NCI-H2081 (cell line): ENCODE results near the gene TOMM20L.

Experiments used
- DNase-seq, 2 experiments: peaks; one replicate each; lab custom pipeline; 2025; lab: John Stamatoyannopoulos, UW

Gene TOMM20L

DNA sequence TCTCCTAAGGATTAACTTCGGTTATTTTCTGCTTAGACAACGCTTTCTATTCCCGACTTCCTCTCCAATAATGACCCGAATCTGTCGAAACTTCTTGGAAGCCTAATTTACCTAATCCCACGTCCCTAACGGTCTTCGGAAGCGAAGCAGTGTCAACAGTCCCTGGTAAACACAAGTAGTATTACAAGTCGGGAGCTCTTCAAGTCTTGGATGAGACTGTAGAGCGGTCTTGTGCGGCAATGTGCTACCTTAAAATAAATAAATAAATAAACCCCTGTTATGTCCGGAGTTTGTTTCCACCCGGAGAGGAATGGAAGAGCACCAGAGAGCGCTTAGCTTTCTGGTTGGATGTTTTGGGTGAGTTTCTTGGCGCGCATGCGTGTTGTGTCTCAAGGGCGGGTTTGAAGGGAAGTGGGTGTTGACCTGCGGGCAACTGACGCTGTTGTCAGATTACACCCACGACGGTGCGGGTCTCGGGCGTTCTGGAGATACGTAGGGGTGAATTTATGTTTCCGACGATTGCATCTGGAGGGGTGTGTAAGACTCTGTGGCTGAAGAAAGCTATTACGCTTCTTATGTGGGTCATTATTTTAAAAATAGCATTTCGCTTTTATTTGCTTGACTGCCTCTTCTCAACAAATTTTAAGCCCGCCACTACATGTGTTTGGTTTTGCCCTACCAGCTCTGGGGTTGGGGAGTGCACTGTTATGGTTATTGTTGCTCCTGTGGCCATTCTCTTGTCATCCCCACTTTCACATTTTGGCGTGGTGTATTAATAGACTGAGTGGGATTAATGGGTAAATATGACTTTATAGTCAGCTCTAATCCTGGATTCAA, 31.8 kb downstream of the TOMM20L start, which contains the start of the genes KIAA0586 and TIMM9:
Gene KIAA0586 (plus strand): TSS at position 439 of the 837 bp plus-strand sequence. CDS start 546 bp downstream, outside the sequence.
Gene TIMM9 (minus strand): TSS at position 251 of the 837 bp plus-strand sequence. CDS start 15,586 bp downstream, outside the sequence.
- peak; percentile 96 to 98 for DNase-seq

DNA sequence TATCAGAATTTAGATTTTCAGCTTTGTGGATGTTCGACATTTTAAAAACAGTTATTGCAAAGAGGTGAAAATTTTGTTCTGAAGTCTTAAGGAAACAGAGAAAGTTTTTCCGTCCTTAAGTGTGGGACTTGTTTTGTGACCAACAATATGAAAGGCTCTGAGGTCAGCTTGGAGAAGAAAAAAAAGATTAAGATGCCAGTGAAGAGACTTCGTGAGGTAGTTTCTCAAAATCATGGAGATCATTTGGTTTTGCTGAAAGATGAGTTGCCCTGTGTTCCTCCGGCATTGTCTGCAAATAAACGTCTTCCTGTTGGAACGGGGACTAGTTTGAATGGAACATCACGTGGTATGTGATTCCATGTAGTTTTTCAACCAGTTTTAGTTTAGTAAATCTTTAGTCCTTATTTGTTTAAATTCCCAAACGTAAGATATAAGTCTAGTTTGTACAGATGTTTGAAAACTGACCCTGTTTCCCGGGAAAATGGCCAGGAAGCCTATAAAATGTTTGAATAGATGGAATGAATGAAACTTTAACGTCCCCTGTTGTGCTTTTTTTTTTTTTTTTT, 32.5 kb downstream of the TOMM20L start:
- peak; percentile 51 to 59 for DNase-seq

DNA sequence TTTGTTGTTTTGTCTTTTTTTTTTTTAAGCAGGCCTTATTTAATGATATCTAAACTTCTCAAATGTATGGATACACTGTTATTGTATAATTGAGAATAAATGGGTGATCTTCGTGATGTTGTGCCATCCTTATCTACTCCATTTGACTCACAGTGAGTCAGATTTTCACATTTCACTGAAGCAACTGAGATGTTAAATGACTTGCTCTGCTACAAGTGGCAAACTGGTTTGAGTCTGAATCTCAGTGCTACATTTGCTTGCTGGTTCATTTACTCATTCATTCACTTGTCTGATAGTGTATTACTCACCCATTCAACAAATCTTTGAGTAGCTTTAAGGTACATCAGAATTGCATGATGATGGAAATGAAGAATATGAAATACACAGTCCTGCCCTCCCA, 34.4 kb downstream of the TOMM20L start:
- DNase-seq = no peak

- DNase-seq = no peak
These were observed 43.7 kb downstream of the TOMM20L start for GRCh38 chr14:58439476-58439875.

DNA sequence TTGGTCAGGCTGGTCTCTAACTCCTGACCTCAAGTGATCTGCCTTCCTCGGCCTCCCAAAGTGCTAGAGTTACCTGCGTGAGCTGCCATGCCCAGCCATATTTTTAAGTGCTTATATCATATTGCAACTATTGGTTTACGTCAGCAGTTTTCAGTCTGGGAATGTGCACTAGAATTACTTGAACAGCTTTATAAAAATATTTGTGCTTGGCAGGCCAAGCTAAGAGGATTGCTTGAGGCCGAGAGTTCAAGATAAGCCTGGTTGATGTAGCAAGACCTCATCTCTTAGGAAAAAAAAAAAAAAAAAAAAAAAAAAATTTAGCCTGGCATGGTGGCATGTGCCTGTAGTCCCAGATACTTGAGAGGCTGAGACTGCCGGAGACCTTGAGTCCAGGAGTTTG, 48.9 kb downstream of the TOMM20L start:
- DNase-seq = no peak

DNA sequence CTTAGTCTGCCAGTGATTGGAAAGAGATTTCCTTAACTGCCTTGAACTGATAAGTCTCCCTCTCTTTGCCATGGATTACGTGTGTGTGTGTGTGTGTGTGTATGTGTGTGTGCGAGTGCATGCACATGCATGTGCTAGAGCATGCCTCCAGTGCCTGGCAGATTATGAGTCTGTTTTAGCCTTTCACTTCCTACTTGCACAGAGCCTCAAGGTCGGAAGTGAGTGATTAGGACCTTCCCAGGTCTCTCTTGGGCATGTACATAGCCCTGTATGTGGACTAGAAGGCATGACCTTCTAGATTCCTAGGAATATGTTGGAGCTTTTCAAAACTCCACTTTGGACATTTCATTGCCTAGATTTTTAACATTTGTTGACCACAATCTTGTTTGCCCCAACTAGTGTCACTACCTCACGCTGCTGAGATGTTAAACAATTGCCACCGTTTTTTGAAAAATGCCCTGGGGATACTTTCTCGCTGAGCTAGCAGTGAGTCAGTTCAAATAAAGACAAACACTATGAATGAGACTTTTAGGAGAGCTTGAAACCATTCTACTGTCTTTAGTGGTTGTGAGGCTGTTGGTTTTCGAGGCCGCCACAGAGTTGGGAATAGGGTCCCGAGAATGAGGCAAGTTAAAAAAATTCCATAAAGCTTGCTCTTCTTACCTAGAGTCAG, 60.0 kb downstream of the TOMM20L start:
- DNase-seq = no peak
